ENCODE data around the gene ABCB1. TPM values are rescaled to one million over a fixed set of nuclear protein-coding genes. Genes with fewer than 3 reads are reported as not detected.

Gene ABCB1
- total and polyA plus RNA-seq, 2 of the 8 experiments (the other 6 are each of a cell fraction or from before 2014, with no cell fraction given) = 0.51 to 1.2 TPM

GRCh38 chr7:87498893-87499292 lies 101.8 kb downstream of the ABCB1 start:
- Histone ChIP-seq H2BK20ac (ENCODE audit: low read length) (no peak overlapping the region), H3K79me2 (ENCODE audit: control insufficient read depth in 1 of 2, insufficient read depth in 2 of 2, low read length in 2 of 2) (no peaks in the 10 kb centered on the region), H3K9ac (replicated peaks in 1 of 4; ENCODE audit: extremely low read depth in 1 of 4, low read depth in 3 of 4, low read length in 3 of 4) (no peak overlapping the region), H3K4me3 (ENCODE audit: extremely low read depth in 1 of 4, insufficient read depth in 2 of 4, low read depth in 3 of 4, low read length in 4 of 4) (no peak overlapping the region), H3K9me3 (ENCODE audit: insufficient read depth in 2 of 2, low read depth in 1 of 2, low read length in 1 of 2) (no peaks in the 10 kb centered on the region), H4K5ac (ENCODE audit: insufficient read length, low read depth, low read length) (no peak overlapping the region), H2BK5ac (ENCODE audit: low read depth, low read length) (no peak overlapping the region), H3K23me2 (ENCODE audit: low read depth, low read length) (no peaks in the 10 kb centered on the region), H3K4me2 (ENCODE audit: insufficient read depth in 1 of 2, low read depth in 2 of 2, low read length in 2 of 2) (no peak overlapping the region), H3K14ac (ENCODE audit: insufficient read length) (no peak overlapping the region), H3K27ac (ENCODE audit: low read depth, low read length) (no peak overlapping the region), H3K23ac (ENCODE audit: insufficient read length) (no peak overlapping the region), H4K20me1 (replicated peaks in 1 of 2; ENCODE audit: control insufficient read depth in 1 of 2, insufficient read depth in 2 of 2, low read length in 2 of 2) (no peaks in the 10 kb centered on the region), H3K79me1 (ENCODE audit: low read depth, low read length) (no peaks in the 10 kb centered on the region), H3K4ac (replicated peaks; ENCODE audit: insufficient read length, low read depth, low read length) (no peak overlapping the region), H2BK12ac (ENCODE audit: low read depth, low read length) (no peak overlapping the region), H2AFZ (ENCODE audit: low read length) (no peak overlapping the region), H2AK5ac (ENCODE audit: low read depth, low read length) (no peak overlapping the region), H3K36me3 (ENCODE audit: control insufficient read depth in 2 of 4, insufficient read depth in 4 of 4, low read length in 3 of 4) (no peaks in the 10 kb centered on the region; a peak in 1 of 8 replicates), H3K4me1 (replicated peaks in 1 of 4; ENCODE audit: control insufficient read depth in 3 of 4, insufficient read depth in 4 of 4, low read length in 3 of 4) (no peaks in the 10 kb centered on the region), H3K18ac (ENCODE audit: extremely low read depth, low read length) (no peak overlapping the region), H4K8ac (ENCODE audit: extremely low read depth, insufficient read depth, low read length) (no peak overlapping the region), H3K56ac (replicated peaks; ENCODE audit: insufficient read length, low read depth, low read length) (no peak overlapping the region), H2BK15ac (ENCODE audit: low read length) (no peak overlapping the region), H3K27me3 (replicated peaks in 1 of 4; ENCODE audit: control insufficient read depth in 3 of 4, extremely low read depth in 1 of 4, insufficient read depth in 3 of 4, low read length in 3 of 4) (no peaks in the 10 kb centered on the region), H4K91ac (replicated peaks; ENCODE audit: insufficient read length, low read length) (no peak overlapping the region), H2BK120ac (replicated peaks; ENCODE audit: low read depth, low read length) (no peak overlapping the region)
- CTCF ChIA-PET (ENCODE audit: partially characterized antibody) = no interaction called here
- DNase-seq (ENCODE audit: low read depth in 1 of 2, low spot score in 2 of 2) (no peak), FAIRE-seq (peak; percentile 66)
- WGBS, 2 experiments (ENCODE audit: extremely low coverage in 1 of 2, insufficient coverage in 1 of 2, insufficient read length in 1 of 2, insufficient replicate concordance in 2 of 2, low coverage in 1 of 2, low lambda C conversion rate in 2 of 2, missing lambda C conversion rate in 1 of 2) = 88% methylated on average over 1 of the region's 1 CpG; no CpG with 5 or more reads in 1 of the 2 experiments
- POLR2A ChIA-PET (ENCODE audit: partially characterized antibody) = no interaction called here
- TF ChIP-seq EP300 (IDR thresholded peaks at IDR 0.05; ENCODE audit: borderline replicate concordance in 1 of 2, low read depth in 2 of 2, low read length in 2 of 2) (no peak), POU5F1 (IDR thresholded peaks at IDR 0.05; ENCODE audit: low read depth, low read length) (no peak), TAF7 (optimal IDR thresholded peaks at IDR 0.05; ENCODE audit: borderline replicate concordance, low read depth, low read length) (no peak), JUND (IDR thresholded peaks at IDR 0.05; ENCODE audit: low read length) (no peak), SUZ12 (IDR thresholded peaks at IDR 0.05; ENCODE audit: low read length) (no peak), E2F6 (IDR thresholded peaks at IDR 0.05) (no peak), CTBP2 (IDR thresholded peaks at IDR 0.05; ENCODE audit: borderline replicate concordance, insufficient read depth, insufficient read length, low read length) (no peak), HDAC2 (IDR thresholded peaks at IDR 0.05; ENCODE audit: borderline replicate concordance in 1 of 2, low read depth in 2 of 2, low read length in 2 of 2) (no peak), MAX (IDR thresholded peaks at IDR 0.05) (no peak), KDM5A (IDR thresholded peaks at IDR 0.05; ENCODE audit: low read length) (no peak), TAF1 (IDR thresholded peaks at IDR 0.05; ENCODE audit: low read depth, low read length) (no peak), SP4 (IDR thresholded peaks at IDR 0.05; ENCODE audit: low read length) (no peak), SIX5 (IDR thresholded peaks at IDR 0.05; ENCODE audit: low read depth, low read length) (no peak), POLR2AphosphoS5 (IDR thresholded peaks at IDR 0.05; ENCODE audit: low read depth, low read length) (no peak)
